Epithelial cell of prostate (primary cell): ENCODE measurements around the gene SH3PXD2B.
A peak's percentile ranks its signal among the peaks of the same experiment; 100 is the strongest.

Source experiments
- DNase-seq: peaks from one replicate; pipeline ENCODE4 v3.0.0-alpha.2; 2011; ENCODE audit warnings: low read depth, low spot score
- H3K27ac ChIP-seq: fragments of 450-650 bp; 2 replicates; pipeline ENCODE4 v1.5.1; 2017; ENCODE audit warnings: mild to moderate bottlenecking

The SH3PXD2B gene

GRCh38 chr5:172284611-172284980 is 169.7 kb downstream of the SH3PXD2B start:
- no peak for DNase-seq
- peak overlapping the region; percentile 80 for H3K27ac ChIP-seq

DNA sequence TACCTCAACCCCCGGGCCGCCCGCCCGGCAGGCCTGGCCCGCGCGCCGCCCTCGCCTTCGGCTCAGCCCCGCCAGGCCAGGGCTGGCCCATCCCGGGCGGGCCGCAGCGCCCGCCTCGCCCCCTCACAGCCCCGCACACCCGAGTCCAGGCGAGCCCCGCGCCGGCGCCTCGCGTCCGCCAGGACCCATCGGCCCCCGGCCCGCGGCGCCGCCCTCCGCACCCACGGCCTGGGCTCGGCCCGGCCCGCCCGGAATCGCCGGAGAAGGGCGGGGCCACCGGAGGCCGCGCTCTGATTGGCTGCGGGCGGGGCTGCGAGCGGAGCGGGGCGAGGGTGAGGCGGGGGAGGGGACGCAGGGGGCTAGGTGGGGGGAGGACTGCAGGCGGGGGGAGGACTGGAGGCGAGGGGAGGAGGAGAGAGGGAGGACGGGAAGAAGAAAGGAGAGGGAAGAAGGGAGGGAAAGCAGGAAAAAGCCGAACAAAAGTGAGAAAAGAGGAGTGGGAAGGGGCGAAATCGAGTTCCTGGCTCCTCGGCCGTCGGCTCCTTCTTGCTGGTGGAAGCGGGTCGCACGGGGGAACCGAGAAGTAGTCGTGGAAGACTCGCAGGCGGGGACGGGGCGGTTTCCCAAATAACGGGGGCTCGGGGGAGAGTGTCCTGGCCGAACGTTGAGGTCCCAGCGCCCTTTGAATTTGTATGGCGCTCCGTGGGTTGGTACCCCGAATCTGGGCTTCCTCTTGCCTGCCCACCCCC is 170.3 kb downstream of the SH3PXD2B start:
- no peak for DNase-seq
- H3K27ac ChIP-seq, result peak overlapping the region; percentile 80

DNA sequence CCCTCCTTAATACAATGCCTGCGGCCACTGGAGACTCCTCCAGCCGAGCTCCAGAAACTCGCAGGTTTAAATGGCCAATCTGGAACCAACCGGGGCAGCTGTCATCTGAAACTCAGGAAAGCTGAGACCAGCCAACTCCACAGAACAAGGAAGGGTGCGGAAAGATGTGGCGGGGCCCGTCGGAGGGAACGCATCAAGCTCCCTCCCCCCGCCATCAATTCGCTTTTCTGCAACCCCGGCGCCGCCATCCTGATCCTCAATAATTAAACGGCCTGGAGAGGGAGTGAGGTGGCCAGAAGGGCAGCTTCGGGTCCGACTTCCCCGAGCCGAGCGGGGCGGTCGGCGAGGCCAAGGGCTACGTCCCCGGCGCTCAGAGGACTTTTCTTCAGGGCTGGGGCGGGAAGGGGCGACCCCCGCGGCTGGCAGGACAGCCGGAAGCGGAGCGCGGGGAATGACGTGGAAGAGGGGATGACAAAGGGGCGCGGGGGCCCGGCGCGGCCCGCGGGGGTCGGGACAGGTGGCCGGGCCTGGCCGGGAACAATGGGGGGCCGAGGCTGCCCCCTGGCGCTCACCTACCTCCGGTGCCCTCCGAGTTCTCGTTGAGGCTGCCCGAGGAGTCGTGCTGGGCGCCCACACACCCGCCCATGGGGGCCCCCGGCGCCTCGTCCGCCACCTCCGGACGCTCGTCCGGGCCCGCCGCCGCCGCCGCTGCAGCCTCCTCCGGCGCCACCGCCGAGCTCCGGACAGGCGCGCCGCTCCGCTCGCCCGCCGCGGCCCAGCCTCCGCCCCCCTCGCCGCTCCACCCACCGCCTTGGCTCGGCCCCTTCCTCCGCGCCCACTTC is 171.1 kb downstream of the SH3PXD2B start, which contains the start of gene UBTD2:
UBTD2 (minus strand) TSS at position 745 of the 842 bp plus-strand sequence; CDS start at position 646, 99 bp downstream.
- H3K27ac ChIP-seq, result peak within 1 kb of the TSS; percentile 80
- no peak for DNase-seq

DNA sequence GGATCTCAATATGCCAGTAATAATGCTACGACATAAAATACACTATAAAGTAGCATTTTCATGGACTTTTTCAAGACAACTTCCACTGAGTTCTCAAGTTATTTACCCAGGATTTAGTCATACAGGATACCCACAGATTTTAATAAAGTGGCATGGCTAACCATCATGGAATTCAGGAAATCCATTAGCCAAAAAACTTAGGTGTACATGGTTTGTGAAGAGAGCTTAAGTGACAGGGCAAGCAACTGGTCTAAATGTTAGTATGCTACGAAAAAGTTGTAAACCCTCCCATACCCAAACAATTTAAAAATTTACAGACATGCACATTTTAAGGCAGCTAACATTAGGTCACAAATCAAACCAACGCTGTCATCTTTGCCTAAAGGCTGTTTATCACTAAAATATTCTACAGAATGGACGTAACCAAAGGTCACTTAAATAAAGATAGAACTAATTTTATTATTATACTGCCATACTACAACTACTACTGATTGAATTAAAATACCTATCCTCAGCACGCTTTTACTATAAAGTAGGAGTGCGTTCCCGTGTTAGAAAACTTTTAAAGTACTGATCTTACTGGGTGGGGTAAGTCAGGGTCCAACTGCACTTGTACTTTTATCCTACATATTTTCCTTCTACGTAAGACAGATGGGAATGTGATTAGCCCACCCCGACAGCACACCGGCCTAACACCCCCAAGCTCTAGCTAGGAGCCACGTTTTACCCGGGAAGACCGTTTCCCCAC is 171.9 kb downstream of the SH3PXD2B start:
- peak overlapping the region; percentile 80 for H3K27ac ChIP-seq
- DNase-seq, result no peak

DNA sequence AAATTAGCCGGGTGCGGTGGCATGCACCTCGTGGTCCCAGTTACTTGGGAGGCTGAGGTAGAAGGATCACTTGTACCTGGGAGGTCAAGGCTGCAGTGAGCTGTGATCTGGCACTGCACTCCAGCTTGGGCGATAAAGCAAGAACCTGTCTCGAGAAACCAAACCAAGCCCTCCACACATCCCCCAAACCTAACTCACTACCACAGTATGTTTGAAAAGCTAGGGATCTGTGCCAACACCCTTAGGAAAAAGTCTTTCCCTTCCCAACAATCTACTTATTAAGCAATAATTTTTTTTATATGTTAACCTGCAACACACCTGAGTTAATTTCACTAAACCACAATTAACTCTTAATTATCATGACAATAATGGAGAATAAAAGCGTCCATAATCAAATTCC is 173.0 kb downstream of the SH3PXD2B start:
- no peak for DNase-seq
- H3K27ac ChIP-seq, result peak overlapping the region; percentile 80

- no peak for DNase-seq
- no peak overlapping the region for H3K27ac ChIP-seq
Observed at GRCh38 chr5:172280929-172281328, 173.4 kb downstream of the SH3PXD2B start.

GRCh38 chr5:172280317-172280716 is 174.0 kb downstream of the SH3PXD2B start:
- H3K27ac ChIP-seq, result no peak overlapping the region
- no peak for DNase-seq

- no peak for DNase-seq
- no peak overlapping the region for H3K27ac ChIP-seq
Observed at GRCh38 chr5:172278356-172278755, 176.0 kb downstream of the SH3PXD2B start.

- no peak for DNase-seq
- H3K27ac ChIP-seq, result peak overlapping the region; percentile 65
Observed at GRCh38 chr5:172276214-172276613, 178.1 kb downstream of the SH3PXD2B start.
